HG03575 (cell line): ENCODE measurements around the gene MBD2.
"Not testable (repeated sequence)": the region's sequence is repeated elsewhere in the genome, so short reads cannot be mapped to it uniquely, and the experiment has no call there.

Experiments used
- ATAC-seq: cut with Tn5 transposase; IDR thresholded peaks from one replicate; pipeline ENCODE4 v1.9.1; 2021; ENCODE audit not compliant: unreplicated experiment, insufficient number of reproducible peaks, low FRiP score; ENCODE audit errors: extremely low read depth

The MBD2 gene

DNA sequence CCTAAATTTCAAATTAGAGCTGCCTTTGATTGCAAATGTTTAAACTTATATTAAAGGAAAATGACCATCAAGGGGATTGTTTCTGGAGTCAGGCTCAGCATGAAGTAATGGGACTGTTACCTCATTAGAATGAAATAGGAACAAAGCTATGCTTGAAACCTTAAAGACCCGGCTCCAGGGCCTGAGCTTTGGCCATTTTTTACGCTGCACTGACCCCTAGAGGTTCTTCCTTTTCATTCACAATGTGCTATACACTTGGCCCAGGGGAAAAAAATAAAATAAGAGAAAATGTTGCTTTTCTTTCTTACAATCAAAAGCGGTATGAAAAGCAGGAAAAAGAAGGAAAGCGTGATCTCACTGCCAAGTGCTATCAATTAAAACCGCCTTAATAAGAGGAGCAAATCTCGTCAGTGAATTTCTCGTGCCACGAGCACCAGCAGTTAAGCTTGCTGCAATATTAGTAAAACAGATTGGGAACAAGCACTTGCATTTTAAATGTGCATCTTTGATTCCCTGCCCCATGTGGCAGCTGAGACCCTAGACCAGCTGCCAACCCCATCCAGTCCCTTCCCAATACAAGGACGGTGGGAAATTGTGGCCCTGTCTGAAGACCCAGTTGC is 96.6 kb downstream of the MBD2 start:
- no peak for ATAC-seq

GRCh38 chr18:54125429-54125828 is 99.0 kb downstream of the MBD2 start:
- no peak for ATAC-seq

DNA sequence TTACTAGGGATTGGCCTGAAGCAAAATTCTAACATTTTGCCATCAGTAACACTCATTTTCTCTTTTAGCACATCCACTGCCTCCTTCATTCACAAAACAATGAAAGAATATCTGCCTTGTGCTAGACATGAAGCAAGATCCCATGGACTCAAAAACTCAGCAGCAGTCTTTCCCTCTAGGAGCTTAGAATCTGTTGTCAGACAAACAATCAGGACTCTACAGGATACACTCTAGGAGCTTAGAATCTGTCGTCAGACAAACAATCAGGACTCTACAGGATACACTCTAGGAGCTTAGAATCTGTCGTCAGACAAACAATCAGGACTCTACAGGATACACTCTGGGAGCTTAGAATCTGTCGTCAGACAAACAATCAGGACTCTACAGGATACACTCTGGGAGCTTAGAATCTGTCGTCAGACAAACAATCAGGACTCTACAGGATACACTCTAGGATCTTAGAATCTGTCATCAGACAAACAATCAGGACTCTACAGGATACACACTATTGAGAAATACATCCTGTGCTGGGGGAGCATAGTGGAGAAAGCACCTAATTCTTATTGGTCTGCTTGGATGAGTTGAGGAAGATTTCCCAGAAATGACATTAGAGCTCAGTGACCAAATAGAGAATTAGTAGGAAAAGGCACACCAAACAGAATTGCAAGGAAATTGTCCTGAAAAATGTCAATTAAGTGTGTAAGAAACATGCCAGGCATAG is 100.6 kb downstream of the MBD2 start:
- ATAC-seq = not testable (repeated sequence)

DNA sequence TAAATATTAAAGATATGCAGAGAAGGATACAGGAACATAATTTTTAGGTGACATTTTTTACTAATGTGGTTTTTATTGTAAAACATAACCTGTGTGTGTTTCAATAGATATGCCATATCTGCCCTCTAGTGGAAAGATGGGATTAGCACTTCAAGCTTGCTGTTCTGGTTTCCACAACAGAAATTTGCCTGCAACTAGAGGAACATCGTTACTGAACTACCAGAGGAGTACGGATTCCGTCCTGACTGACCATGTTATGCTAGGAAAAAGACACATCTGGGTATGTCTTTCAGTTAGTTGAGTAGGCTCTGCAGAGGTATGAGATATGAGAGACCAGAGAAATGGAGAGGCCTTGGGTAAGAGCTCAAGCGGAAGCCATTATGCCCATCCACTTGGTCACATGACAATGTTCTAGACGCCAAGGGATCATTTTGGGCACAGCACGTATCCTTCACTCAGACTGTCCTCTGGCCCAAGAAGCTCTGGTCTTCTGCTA is 104.9 kb downstream of the MBD2 start:
- peak; percentile 91 for ATAC-seq

DNA sequence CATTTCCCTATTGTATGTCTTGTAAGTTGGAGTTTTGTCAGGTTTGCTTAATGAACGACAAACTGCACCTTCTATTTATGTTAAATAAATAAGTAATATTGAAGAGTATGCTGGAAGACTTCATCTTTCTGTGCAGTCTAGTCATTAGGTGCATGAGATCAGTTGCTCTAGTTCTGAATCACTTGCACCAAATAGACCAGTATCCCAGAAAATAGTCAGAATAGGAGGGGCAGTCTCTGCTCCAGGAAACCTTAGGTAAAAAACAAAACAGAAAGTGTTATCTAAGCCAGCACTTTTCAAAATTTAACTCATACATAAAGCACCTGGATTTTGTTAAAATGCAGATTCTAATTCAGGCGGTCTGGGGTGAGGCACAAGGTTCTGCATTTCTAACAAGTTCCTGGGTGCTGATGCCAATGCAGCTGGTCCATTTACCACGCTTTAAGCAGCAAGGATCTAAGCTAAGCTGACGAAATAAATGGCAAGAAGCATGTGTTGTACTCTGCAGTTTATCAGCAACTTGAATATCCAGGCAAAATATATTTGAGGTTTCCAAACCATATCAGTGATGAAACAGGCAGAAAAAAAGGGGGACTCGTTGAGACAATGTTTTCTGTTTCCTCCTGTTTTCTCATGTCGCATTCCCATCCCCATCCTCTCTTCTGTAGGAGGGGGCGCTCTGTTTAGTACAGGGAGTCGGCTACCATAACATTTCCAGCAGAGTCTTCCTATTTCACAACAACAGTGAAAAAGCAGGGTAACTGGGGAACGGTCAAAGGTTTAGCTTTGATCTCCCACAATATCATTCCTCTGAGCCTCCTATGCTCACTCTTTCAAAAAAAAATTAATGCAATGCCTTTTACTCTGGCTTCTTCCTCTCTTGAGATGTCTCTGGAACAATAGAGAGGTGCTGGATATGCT is 106.4 kb downstream of the MBD2 start:
- ATAC-seq = no peak

DNA sequence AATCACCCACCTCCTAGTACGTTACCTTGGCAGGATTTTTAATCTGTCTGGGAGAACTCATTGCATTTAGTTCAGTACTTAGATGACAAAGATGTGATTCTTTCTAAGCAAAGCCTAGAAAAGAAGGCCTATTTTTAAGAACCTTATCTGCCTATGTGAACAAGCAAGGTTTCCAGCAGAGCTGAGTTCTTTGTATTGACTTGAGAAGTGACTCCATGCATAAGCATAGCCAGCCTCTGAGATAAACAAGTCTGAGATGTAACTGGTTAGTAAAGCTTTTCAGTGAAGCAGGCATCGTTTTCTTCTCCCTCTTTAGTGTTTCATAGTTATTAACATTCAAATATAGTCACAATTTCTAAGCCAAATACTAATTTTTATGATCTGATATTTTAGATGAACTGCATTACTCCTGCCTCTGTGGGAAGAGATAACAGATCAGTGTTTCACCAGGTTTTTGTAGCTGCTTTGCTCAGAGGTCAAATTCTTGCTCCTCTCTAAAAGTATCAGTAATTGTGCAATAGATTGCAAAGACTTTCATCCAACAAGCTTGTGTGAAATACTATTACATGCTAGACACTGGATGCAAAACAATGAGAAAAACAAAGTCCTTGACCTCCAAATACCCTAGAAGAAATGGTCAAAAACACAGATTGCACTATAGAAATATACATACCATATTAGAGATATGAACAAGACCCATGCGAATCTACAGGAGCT is 107.8 kb downstream of the MBD2 start:
- ATAC-seq = no peak

DNA sequence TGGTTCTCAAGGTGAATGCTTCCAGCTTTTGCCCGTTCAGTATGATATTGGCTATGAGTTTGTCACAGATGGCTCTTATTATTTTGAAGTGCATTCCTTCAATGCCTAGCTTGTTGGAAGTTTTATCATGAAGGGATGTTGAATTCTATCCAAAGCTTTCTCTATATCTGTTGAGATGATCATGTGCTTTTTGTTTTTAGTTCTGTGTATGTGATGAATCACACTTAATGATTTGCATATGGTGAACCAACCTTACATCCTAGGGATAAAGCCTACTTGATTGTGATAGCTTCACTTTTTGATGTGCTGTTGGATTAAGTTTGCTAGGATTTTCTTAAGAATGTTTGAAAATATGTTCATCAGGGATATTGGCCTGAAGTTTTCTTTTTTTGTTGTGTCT is 112.1 kb downstream of the MBD2 start:
- no peak for ATAC-seq

DNA sequence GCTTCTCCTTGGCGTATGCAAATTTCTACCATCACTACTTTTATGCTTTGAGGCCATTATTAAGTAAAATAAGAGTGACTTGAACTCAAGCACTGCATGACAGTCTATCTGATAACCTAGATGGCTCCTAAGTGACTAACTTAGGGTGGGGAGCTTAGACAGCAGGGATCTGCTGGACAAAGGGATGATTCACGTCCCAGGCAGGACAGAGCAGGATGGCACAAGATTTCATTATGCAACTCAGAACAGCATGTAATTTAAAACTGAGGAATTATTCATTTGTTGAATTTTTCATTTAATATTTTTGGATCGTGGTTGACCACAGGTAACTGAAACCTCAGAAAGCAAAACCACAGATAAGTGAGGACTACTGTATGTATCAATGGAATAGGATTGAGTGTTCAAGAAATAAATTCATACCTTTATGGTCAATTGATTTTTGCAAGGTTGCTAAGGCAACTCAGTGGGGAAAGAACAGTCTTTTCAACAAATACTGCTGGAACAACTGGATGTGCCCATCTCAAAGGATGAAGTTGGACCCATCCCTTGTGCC is 115.3 kb downstream of the MBD2 start:
- ATAC-seq = no peak

GRCh38 chr18:54102123-54102522 is 122.3 kb downstream of the MBD2 start:
- no peak for ATAC-seq
